Activated naive CD4-positive, alpha-beta T cell treated with anti-CD3 and anti-CD28 coated beads, Interleukin-2, amount 10 ng/mL, durations not matched to agents 7 days and 5 days (primary cell): Measurements from ENCODE around the gene TNFSF13B.

Experiments
- CTCF ChIA-PET: fragments of 350-600 bp; sonication (Branson Sonifier 250); formaldehyde crosslinking; loops from one replicate; lab custom pipeline; 2021; ENCODE audit warnings: antibody characterized with exemption; lab: Charles Lee
- DNase-seq: peaks from one replicate; pipeline ENCODE4 v3.0.0-alpha.2; 2020
- H3K27ac Mint-ChIP-seq: one replicate; pipeline ENCODE4 v1.8.0; 2021; ENCODE audit warnings: mild to moderate bottlenecking, moderate library complexity, mixed read lengths
- H3K27me3 Mint-ChIP-seq: one replicate; pipeline ENCODE4 v1.8.0; 2021; ENCODE audit warnings: mild to moderate bottlenecking, mixed read lengths
- H3K36me3 Mint-ChIP-seq: one replicate; pipeline ENCODE4 v1.8.0; 2021; ENCODE audit warnings: mixed read lengths
- H3K4me1 Mint-ChIP-seq: one replicate; pipeline ENCODE4 v1.8.0; 2021; ENCODE audit warnings: mixed read lengths
- H3K4me3 Mint-ChIP-seq: one replicate; pipeline ENCODE4 v1.8.0; 2021; ENCODE audit warnings: mild to moderate bottlenecking, moderate library complexity, mixed read lengths
- H3K9me3 Mint-ChIP-seq: one replicate; pipeline ENCODE4 v1.8.0; 2021; ENCODE audit warnings: mixed read lengths

TNFSF13B gene

DNA sequence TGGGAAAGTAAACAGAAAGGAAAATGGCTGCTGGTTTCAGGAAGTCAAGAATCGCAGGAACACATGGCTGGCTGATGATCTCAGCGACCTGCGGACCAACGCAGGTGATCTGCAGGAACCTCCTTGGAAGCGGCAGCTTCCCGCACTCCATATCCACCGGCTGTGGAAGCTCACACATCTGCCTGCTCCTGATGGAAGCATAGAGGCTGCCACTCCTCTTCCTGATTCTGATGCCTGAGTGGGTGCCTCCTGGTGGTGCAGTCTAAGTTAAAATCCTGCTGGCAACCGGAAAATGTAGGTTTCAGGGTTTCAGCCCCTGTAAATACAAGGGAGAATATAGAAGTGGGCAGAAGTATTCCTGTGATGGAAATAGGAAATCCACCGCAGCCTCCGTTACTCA, 75.5 kb downstream of the TNFSF13B start:
- CTCF ChIA-PET = interaction anchor here (1.0 kb wide), 1 partner anchor 163 kb away, joined by 3 read pairs; no protein-coding TSS in a partner anchor
- H3K4me1 Mint-ChIP-seq = peaks cover 69% of the 10 kb centered on the region

DNA sequence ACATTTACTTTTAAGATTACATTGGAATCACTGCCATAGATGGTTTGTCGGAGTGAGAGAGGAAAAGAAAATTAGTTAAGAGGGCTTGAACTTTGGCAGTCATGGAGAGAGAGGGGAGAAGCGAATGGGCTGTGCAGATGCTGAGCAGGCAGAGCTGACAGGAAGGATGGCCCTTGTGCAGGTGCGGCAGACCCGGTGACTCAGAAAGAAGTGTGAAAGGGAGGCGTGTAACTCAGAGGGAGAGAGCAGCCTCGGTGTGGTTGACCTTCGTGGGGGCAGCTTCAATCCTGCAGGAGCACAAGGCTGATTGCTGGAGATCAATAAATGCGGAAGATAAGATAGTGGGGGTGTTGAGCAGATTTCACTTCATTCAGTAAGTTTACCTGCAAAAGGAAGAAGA, 76.9 kb downstream of the TNFSF13B start:
- CTCF ChIA-PET = interaction anchor here (0.8 kb wide), 1 partner anchor 22 kb away, joined by 3 read pairs; no protein-coding TSS in a partner anchor

More for the DNA sequence above, 75.5 kb downstream of the TNFSF13B start:
- Mint-ChIP-seq H3K36me3 (no peaks in the 10 kb centered on the region), H3K4me3 (no peak overlapping the region), H3K27me3 (peaks cover 1% of the 10 kb centered on the region), H3K27ac (no peak overlapping the region), H3K9me3 (no peaks in the 10 kb centered on the region)
- no peak for DNase-seq

DNA sequence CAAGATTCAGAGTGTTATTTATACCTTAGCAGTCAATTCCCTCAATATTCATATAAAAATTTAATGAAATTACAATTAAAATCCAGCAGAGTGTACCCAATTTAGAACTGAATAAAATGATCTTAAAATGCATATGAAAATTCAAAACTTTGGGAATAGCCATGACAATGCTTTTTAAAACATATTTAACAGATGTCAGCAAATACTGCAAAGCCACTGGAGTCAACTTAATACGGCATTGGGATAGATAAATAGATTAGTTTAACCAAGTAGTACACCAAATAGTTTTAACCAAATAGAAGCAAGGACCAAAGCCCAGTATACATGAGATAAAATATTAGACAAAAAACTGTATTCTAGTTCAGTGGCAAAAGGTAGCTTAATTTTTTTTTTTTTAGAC, 79.8 kb downstream of the TNFSF13B start:
- H3K9me3 Mint-ChIP-seq = no peaks in the 10 kb centered on the region
- no peaks in the 10 kb centered on the region for H3K36me3 Mint-ChIP-seq
- H3K27me3 Mint-ChIP-seq = peaks cover 8% of the 10 kb centered on the region
- CTCF ChIA-PET = no interaction called here
- H3K4me1 Mint-ChIP-seq = peaks cover 33% of the 10 kb centered on the region
- no peak overlapping the region for H3K4me3 Mint-ChIP-seq
- DNase-seq = no peak
- H3K27ac Mint-ChIP-seq = no peak overlapping the region

More for the DNA sequence above, 76.9 kb downstream of the TNFSF13B start:
- Mint-ChIP-seq H3K4me3 (no peak overlapping the region), H3K27ac (no peak overlapping the region), H3K4me1 (peaks cover 62% of the 10 kb centered on the region), H3K27me3 (peaks cover 8% of the 10 kb centered on the region), H3K9me3 (no peaks in the 10 kb centered on the region), H3K36me3 (no peaks in the 10 kb centered on the region)
- DNase-seq = peak; percentile 47

GRCh38 chr13:108350579-108350978, 81.1 kb downstream of the TNFSF13B start:
- Mint-ChIP-seq H3K9me3 (no peaks in the 10 kb centered on the region), H3K27ac (no peak overlapping the region), H3K36me3 (no peaks in the 10 kb centered on the region), H3K4me3 (no peak overlapping the region), H3K4me1 (peaks cover 21% of the 10 kb centered on the region), H3K27me3 (peaks cover 15% of the 10 kb centered on the region)
- DNase-seq = no peak
- CTCF ChIA-PET = interaction anchor here (0.5 to 0.6 kb wide), 2 partner anchors 132 to 780 kb away, joined by 3 read pairs; no protein-coding TSS in a partner anchor

- peaks cover 6% of the 10 kb centered on the region for H3K4me1 Mint-ChIP-seq
- H3K36me3 Mint-ChIP-seq = no peaks in the 10 kb centered on the region
- no peak overlapping the region for H3K27ac Mint-ChIP-seq
- CTCF ChIA-PET = no interaction called here
- H3K4me3 Mint-ChIP-seq = no peak overlapping the region
- H3K27me3 Mint-ChIP-seq = peaks cover 15% of the 10 kb centered on the region
- no peak for DNase-seq
- no peaks in the 10 kb centered on the region for H3K9me3 Mint-ChIP-seq
These were observed 83.1 kb downstream of the TNFSF13B start for GRCh38 chr13:108352599-108352998.

- Mint-ChIP-seq H3K27ac (no peak overlapping the region), H3K36me3 (no peaks in the 10 kb centered on the region), H3K4me1 (no peaks in the 10 kb centered on the region), H3K4me3 (no peak overlapping the region), H3K27me3 (peaks cover 11% of the 10 kb centered on the region), H3K9me3 (no peaks in the 10 kb centered on the region)
- DNase-seq = no peak
- CTCF ChIA-PET = no interaction called here
These were observed 87.7 kb downstream of the TNFSF13B start for GRCh38 chr13:108357228-108357627.
